WTC11 (cell line): ENCODE results near the gene PNMA8A.

Source experiments
- CBFB ChIP-seq: sonication (generic); formaldehyde crosslinking; IDR thresholded peaks from 2 replicates; pipeline ENCODE4 v1.8.1; 2022; ENCODE audit warnings: mild to moderate bottlenecking, low read depth, missing genetic modification reagents
- ESRRA ChIP-seq: sonication (generic); formaldehyde crosslinking; IDR thresholded peaks from 2 replicates; pipeline ENCODE4 v1.8.1; 2022; ENCODE audit warnings: mild to moderate bottlenecking, missing genetic modification reagents, borderline replicate concordance
- NR1H2 ChIP-seq: sonication (generic); formaldehyde crosslinking; IDR thresholded peaks from 2 replicates; pipeline ENCODE4 v1.9.0; 2021; ENCODE audit warnings: mild to moderate bottlenecking, moderate library complexity, missing genetic modification reagents
- NR2C2 ChIP-seq: sonication (generic); formaldehyde crosslinking; IDR thresholded peaks from 2 replicates; pipeline ENCODE4 v1.8.0; 2022; ENCODE audit warnings: mild to moderate bottlenecking, missing genetic modification reagents
- NR3C1 ChIP-seq: sonication (generic); formaldehyde crosslinking; conservative IDR thresholded peaks from 2 replicates; pipeline ENCODE4 v1.8.1; 2023; ENCODE audit warnings: low read depth, mild to moderate bottlenecking, missing genetic modification reagents
- ZBTB21 ChIP-seq: sonication (generic); formaldehyde crosslinking; IDR thresholded peaks from 2 replicates; pipeline ENCODE4 v1.8.1; 2023; ENCODE audit warnings: mild to moderate bottlenecking, missing genetic modification reagents, borderline replicate concordance
- ZNF121 ChIP-seq: sonication (generic); formaldehyde crosslinking; IDR thresholded peaks from 2 replicates; pipeline ENCODE4 v1.8.0; 2023; ENCODE audit warnings: missing genetic modification reagents
- ZNF263 ChIP-seq: sonication (generic); formaldehyde crosslinking; IDR thresholded peaks from 2 replicates; pipeline ENCODE4 v1.8.1; 2022; ENCODE audit warnings: low read depth, mild to moderate bottlenecking, moderate library complexity, missing genetic modification reagents
- ZNF416 ChIP-seq: fragments of 250-450 bp; sonication (Bioruptor Pico); IDR thresholded peaks from 2 replicates; pipeline ENCODE4 v1.9.0; 2021; ENCODE audit warnings: mild to moderate bottlenecking, inconsistent platforms
- TF ChIP-seq, protein P1 (sequence below): sonication (generic); formaldehyde crosslinking; conservative IDR thresholded peaks from 2 replicates; pipeline ENCODE4 v1.8.1; 2023; ENCODE audit warnings: mild to moderate bottlenecking, low read depth, missing genetic modification reagents, moderate library complexity
- TF ChIP-seq, protein P2 (sequence below): fragments of 200-600 bp; IDR thresholded peaks from 2 replicates; pipeline ENCODE4 v1.8.0; 2022; ENCODE audit warnings: antibody characterized with exemption

DNA sequence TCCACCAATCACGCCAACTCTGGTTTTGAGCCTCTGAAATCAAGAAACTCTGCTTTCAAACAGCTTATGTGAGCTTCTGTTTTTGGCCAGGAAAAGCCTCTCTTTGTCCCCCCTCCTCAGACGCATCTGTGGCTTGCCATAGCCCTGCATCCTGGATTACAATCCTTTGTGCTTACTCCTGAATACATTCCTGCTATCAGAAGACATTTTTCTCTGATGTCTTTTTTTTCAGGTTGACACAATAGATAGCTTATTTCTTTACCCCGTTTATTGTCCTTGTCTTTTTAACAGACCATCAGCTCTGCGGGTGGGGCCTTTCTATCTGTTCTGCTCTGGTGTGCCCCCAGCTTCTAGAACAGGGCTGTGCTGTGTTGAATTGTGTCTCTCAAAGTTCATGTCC lies 13.3 kb upstream of the PNMA8A start:
- TF ChIP-seq ESRRA (CRISPR knock-in tag) (no peak), NR1H2 (CRISPR knock-in tag) (no peak), NR2C2 (CRISPR knock-in tag) (no peak), ZNF263 (CRISPR knock-in tag) (no peak), ZBTB21 (CRISPR knock-in tag) (no peak), CBFB (CRISPR knock-in tag) (no peak), NR3C1 (CRISPR knock-in tag) (no peak), ZNF121 (CRISPR knock-in tag) (no peak), ZNF416 (no peak)
- TF ChIP-seq, protein P1, sequence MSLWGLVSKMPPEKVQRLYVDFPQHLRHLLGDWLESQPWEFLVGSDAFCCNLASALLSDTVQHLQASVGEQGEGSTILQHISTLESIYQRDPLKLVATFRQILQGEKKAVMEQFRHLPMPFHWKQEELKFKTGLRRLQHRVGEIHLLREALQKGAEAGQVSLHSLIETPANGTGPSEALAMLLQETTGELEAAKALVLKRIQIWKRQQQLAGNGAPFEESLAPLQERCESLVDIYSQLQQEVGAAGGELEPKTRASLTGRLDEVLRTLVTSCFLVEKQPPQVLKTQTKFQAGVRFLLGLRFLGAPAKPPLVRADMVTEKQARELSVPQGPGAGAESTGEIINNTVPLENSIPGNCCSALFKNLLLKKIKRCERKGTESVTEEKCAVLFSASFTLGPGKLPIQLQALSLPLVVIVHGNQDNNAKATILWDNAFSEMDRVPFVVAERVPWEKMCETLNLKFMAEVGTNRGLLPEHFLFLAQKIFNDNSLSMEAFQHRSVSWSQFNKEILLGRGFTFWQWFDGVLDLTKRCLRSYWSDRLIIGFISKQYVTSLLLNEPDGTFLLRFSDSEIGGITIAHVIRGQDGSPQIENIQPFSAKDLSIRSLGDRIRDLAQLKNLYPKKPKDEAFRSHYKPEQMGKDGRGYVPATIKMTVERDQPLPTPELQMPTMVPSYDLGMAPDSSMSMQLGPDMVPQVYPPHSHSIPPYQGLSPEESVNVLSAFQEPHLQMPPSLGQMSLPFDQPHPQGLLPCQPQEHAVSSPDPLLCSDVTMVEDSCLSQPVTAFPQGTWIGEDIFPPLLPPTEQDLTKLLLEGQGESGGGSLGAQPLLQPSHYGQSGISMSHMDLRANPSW (CRISPR knock-in tag) = no peak
- TF ChIP-seq, protein P2, sequence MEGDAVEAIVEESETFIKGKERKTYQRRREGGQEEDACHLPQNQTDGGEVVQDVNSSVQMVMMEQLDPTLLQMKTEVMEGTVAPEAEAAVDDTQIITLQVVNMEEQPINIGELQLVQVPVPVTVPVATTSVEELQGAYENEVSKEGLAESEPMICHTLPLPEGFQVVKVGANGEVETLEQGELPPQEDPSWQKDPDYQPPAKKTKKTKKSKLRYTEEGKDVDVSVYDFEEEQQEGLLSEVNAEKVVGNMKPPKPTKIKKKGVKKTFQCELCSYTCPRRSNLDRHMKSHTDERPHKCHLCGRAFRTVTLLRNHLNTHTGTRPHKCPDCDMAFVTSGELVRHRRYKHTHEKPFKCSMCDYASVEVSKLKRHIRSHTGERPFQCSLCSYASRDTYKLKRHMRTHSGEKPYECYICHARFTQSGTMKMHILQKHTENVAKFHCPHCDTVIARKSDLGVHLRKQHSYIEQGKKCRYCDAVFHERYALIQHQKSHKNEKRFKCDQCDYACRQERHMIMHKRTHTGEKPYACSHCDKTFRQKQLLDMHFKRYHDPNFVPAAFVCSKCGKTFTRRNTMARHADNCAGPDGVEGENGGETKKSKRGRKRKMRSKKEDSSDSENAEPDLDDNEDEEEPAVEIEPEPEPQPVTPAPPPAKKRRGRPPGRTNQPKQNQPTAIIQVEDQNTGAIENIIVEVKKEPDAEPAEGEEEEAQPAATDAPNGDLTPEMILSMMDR = no peak
